Measurements from ENCODE around the gene ARPP21. TPM values are rescaled to one million over a fixed set of nuclear protein-coding genes. Genes with fewer than 3 reads are reported as not detected.

ARPP21 gene
- total RNA-seq, 1 donor from 2014 or later, result 54.3 TPM

DNA sequence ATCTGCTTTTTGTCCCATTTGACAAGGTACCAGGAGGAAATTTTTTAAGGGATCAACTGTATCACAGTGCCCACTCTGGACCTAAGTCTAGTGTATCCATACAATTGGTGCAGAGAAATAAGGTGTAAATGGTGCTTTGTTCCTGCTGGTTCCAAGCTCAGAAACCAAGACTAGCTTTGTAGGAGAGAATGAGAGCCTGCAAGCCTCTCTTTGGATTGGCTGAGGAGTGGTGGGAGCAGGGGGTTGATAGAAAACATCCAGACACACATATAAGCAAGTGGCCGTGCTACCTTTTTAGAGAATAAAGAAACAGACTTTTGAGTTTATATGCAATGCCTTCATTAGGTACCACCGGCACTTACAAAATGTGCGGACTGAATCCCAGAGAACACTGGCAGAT is 45.8 kb downstream of the ARPP21 start:
- peaks cover 2 to 5% (median 5%) of the 10 kb centered on the region in 3 donors for H3K4me1 ChIP-seq (ENCODE audit: control insufficient read depth in 3 of 3, insufficient read depth in 3 of 3, low read length in 3 of 3)
- peaks cover 0 to 23% (median 2%) of the 10 kb centered on the region in 3 donors for H3K36me3 ChIP-seq (ENCODE audit: control insufficient read depth in 3 of 3, insufficient read depth in 3 of 3, low read length in 3 of 3)
- H3K27ac ChIP-seq (ENCODE audit: low read depth, low read length), result no peak overlapping the region

DNA sequence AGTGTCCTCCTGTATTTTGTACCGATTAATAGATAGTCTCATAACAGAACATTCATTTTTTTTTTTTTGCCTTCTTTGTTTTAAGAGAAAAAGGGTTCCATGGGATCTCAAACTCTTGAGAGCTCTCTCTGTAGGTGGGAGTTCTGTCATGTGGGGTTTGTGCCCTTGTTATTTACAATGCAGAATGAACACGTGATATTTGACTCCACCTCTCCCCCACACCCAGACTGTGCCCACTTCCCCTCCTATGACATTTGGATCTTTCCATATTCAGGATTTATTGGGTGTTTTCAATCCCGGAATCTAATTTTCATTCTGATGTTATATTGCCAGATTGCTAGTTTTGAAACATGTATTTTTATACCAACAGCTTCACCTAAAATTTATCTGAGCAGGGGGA is 49.5 kb downstream of the ARPP21 start:
- H3K9ac ChIP-seq (ENCODE audit: low read depth in 1 of 3, low read length in 3 of 3), result no peak overlapping the region
- no peak overlapping the region for H3K4me3 ChIP-seq (ENCODE audit: low read length in 3 of 3)
- no peaks in the 10 kb centered on the region for H3K9me3 ChIP-seq (ENCODE audit: control insufficient read depth in 3 of 3, low read length in 3 of 3)
- H3K27me3 ChIP-seq (ENCODE audit: control insufficient read depth in 3 of 3, insufficient read depth in 3 of 3, low read length in 3 of 3), result no peaks in the 10 kb centered on the region
- peaks cover 4 to 24% (median 8%) of the 10 kb centered on the region in 3 donors for H3K36me3 ChIP-seq (ENCODE audit: control insufficient read depth in 3 of 3, insufficient read depth in 3 of 3, low read length in 3 of 3)
- no peak overlapping the region for H3K27ac ChIP-seq (ENCODE audit: low read depth, low read length)
- H3K4me1 ChIP-seq (ENCODE audit: control insufficient read depth in 3 of 3, insufficient read depth in 3 of 3, low read length in 3 of 3), result no peaks in the 10 kb centered on the region

More for the DNA sequence above, 45.8 kb downstream of the ARPP21 start:
- Histone ChIP-seq H3K4me3 (ENCODE audit: low read length in 3 of 3) (no peak overlapping the region), H3K9me3 (ENCODE audit: control insufficient read depth in 3 of 3, low read length in 3 of 3) (no peaks in the 10 kb centered on the region), H3K9ac (ENCODE audit: low read depth in 1 of 3, low read length in 3 of 3) (no peak overlapping the region), H3K27me3 (ENCODE audit: control insufficient read depth in 3 of 3, insufficient read depth in 3 of 3, low read length in 3 of 3) (no peaks in the 10 kb centered on the region)

DNA sequence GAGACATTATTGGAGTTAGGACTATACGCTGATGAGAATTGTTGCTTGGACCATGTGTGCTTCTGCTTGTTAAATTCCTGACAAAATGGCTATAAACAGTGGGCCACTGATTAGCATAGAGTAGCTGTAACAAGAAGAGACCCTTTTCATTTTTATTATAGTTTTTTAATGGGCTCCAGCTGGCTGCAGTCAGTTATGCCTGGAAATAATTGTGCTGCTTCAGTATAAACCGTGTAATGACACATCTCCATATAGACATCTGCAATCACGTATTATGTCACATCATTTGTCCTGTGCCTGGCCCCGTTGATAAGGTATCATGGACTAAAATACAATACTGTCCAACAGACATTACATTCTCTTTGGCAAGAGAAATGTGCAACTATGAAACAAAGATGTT is 50.9 kb downstream of the ARPP21 start:
- no peak overlapping the region for H3K4me3 ChIP-seq (ENCODE audit: low read length in 3 of 3)
- no peaks in the 10 kb centered on the region for H3K4me1 ChIP-seq (ENCODE audit: control insufficient read depth in 3 of 3, insufficient read depth in 3 of 3, low read length in 3 of 3)
- no peaks in the 10 kb centered on the region for H3K27me3 ChIP-seq (ENCODE audit: control insufficient read depth in 3 of 3, insufficient read depth in 3 of 3, low read length in 3 of 3)
- no peak overlapping the region for H3K9ac ChIP-seq (ENCODE audit: low read depth in 1 of 3, low read length in 3 of 3)
- no peak overlapping the region for H3K27ac ChIP-seq (ENCODE audit: low read depth, low read length)
- no peaks in the 10 kb centered on the region for H3K9me3 ChIP-seq (ENCODE audit: control insufficient read depth in 3 of 3, low read length in 3 of 3)
- H3K36me3 ChIP-seq (ENCODE audit: control insufficient read depth in 3 of 3, insufficient read depth in 3 of 3, low read length in 3 of 3), result peaks cover 6 to 20% (median 8%) of the 10 kb centered on the region in 3 donors

DNA sequence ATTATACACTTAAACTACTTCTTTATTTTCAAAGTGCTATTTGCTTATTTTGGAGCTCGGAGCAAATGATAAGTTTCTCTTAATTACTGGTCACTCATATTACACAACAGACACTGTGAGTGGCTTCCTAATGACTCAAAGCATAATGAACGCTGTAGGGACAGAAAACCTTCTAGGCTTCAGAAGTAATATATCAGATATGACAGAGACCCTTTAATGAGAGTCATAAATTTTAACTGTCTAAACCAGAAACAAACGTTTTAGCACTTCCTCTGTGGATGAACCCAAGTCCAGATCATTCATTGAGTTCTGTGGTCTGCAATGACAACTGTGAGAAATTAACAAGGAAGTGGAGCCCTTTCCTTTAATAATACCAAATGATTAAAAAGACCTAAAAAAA is 66.6 kb downstream of the ARPP21 start:
- H3K9me3 ChIP-seq (ENCODE audit: control insufficient read depth in 3 of 3, low read length in 3 of 3), result no peaks in the 10 kb centered on the region
- H3K36me3 ChIP-seq (ENCODE audit: control insufficient read depth in 3 of 3, insufficient read depth in 3 of 3, low read length in 3 of 3), result peaks cover 11 to 26% (median 14%) of the 10 kb centered on the region in 3 donors
- H3K9ac ChIP-seq (ENCODE audit: low read depth in 1 of 3, low read length in 3 of 3), result no peak overlapping the region
- H3K27ac ChIP-seq (ENCODE audit: low read depth, low read length), result no peak overlapping the region
- no peak overlapping the region for H3K4me3 ChIP-seq (ENCODE audit: low read length in 3 of 3)
- H3K4me1 ChIP-seq (ENCODE audit: control insufficient read depth in 3 of 3, insufficient read depth in 3 of 3, low read length in 3 of 3), result peaks cover 3 to 6% (median 4%) of the 10 kb centered on the region in 3 donors
- H3K27me3 ChIP-seq (ENCODE audit: control insufficient read depth in 3 of 3, insufficient read depth in 3 of 3, low read length in 3 of 3), result no peaks in the 10 kb centered on the region

DNA sequence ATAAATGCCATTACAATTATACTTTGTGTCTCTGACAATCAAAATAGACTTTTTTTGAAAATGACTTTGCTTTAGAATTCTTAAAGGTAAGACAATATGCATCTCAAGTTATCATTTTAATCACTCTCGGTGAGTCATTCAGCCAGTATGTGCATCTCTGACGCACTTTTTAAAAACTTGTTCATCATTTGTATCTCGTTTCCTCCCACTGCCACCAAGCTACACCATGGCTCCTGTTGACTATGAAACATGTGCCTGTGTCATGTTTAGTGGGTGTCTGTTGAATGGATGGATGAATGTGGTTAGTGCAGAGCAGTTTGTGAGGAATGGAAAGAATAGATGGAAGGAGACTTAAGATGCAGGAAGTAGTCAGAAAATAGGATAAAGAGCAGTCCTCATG is 68.6 kb downstream of the ARPP21 start:
- H3K9me3 ChIP-seq (ENCODE audit: control insufficient read depth in 3 of 3, low read length in 3 of 3), result no peaks in the 10 kb centered on the region
- no peak overlapping the region for H3K27ac ChIP-seq (ENCODE audit: low read depth, low read length)
- H3K4me3 ChIP-seq (ENCODE audit: low read length in 3 of 3), result no peak overlapping the region
- no peaks in the 10 kb centered on the region for H3K27me3 ChIP-seq (ENCODE audit: control insufficient read depth in 3 of 3, insufficient read depth in 3 of 3, low read length in 3 of 3)
- no peak overlapping the region for H3K9ac ChIP-seq (ENCODE audit: low read depth in 1 of 3, low read length in 3 of 3)
- peaks cover 3 to 6% (median 4%) of the 10 kb centered on the region in 3 donors for H3K4me1 ChIP-seq (ENCODE audit: control insufficient read depth in 3 of 3, insufficient read depth in 3 of 3, low read length in 3 of 3)
- peaks cover 15 to 35% (median 18%) of the 10 kb centered on the region in 3 donors for H3K36me3 ChIP-seq (ENCODE audit: control insufficient read depth in 3 of 3, insufficient read depth in 3 of 3, low read length in 3 of 3)

DNA sequence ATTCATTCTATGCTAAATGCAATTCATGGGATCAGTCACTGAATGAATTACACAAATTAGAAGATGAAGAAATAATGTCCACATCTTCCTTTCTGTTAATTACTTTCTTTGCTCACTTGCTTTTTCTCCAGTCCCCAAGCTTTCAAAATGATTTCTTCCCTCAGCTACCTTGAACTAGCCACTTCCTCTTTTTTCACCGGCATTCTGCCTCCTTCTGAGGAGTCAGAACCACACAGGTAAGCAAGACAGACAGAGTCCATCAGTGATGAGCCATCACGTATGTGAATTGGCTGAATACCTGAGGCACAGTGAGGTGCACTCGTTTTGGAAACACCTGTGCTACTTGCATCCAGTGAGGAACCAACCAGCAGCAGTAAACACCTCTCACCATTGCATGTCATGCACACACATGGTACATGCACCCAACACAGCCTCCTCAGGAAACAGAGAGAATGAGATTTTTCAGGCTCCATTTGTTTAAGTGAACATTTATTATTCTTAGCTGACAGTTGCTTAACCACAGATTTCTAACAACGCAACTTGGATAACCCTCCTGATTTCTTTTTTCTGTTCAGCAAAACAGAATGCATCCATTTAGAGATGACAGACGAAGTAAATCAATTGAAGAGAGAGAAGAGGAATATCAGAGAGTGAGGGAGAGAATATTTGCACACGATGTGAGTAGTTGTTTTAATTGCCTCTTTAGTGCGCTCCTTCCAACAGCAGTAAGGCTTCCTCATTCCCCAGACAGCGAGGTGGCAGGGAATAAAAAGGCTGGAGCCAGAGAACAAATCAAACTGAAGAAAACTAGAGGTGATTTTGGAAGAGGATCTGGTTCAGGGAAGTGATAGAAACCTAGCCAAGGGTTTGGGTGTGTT is 69.3 kb downstream of the ARPP21 start:
- Histone ChIP-seq H3K4me3 (ENCODE audit: low read length in 3 of 3) (no peak overlapping the region), H3K27me3 (ENCODE audit: control insufficient read depth in 3 of 3, insufficient read depth in 3 of 3, low read length in 3 of 3) (no peaks in the 10 kb centered on the region), H3K9ac (ENCODE audit: low read depth in 1 of 3, low read length in 3 of 3) (no peak overlapping the region), H3K9me3 (ENCODE audit: control insufficient read depth in 3 of 3, low read length in 3 of 3) (no peaks in the 10 kb centered on the region), H3K36me3 (ENCODE audit: control insufficient read depth in 3 of 3, insufficient read depth in 3 of 3, low read length in 3 of 3) (peaks cover 15 to 35% (median 18%) of the 10 kb centered on the region in 3 donors), H3K27ac (ENCODE audit: low read depth, low read length) (no peak overlapping the region), H3K4me1 (ENCODE audit: control insufficient read depth in 3 of 3, insufficient read depth in 3 of 3, low read length in 3 of 3) (peaks cover 3 to 6% (median 4%) of the 10 kb centered on the region in 3 donors)

DNA sequence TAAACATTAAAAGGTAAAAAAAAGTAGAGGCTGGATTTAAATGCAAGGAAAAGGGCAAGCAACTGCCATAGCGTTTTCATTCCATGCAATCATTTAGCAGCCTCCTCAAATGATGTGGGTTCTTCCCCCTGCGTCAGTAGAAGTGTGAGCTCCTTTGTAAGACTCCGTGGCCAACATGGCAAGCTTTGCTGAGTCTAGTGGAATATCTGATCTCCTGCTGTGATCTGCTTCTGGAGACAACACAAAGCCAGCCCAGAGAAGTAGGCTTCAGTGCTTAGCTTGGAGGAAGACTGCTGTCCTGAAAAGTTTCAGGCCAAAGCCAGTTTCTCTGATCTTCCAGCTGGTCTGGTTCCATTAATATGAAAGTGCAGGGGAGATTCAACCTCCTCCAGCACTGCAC is 70.4 kb downstream of the ARPP21 start:
- Histone ChIP-seq H3K9ac (ENCODE audit: low read depth in 1 of 3, low read length in 3 of 3) (no peak overlapping the region), H3K4me3 (ENCODE audit: low read length in 3 of 3) (no peak overlapping the region), H3K27me3 (ENCODE audit: control insufficient read depth in 3 of 3, insufficient read depth in 3 of 3, low read length in 3 of 3) (no peaks in the 10 kb centered on the region), H3K9me3 (ENCODE audit: control insufficient read depth in 3 of 3, low read length in 3 of 3) (no peaks in the 10 kb centered on the region), H3K4me1 (ENCODE audit: control insufficient read depth in 3 of 3, insufficient read depth in 3 of 3, low read length in 3 of 3) (peaks cover 3 to 6% (median 4%) of the 10 kb centered on the region in 3 donors), H3K36me3 (ENCODE audit: control insufficient read depth in 3 of 3, insufficient read depth in 3 of 3, low read length in 3 of 3) (peaks cover 15 to 36% (median 19%) of the 10 kb centered on the region in 3 donors), H3K27ac (ENCODE audit: low read depth, low read length) (no peak overlapping the region)

DNA sequence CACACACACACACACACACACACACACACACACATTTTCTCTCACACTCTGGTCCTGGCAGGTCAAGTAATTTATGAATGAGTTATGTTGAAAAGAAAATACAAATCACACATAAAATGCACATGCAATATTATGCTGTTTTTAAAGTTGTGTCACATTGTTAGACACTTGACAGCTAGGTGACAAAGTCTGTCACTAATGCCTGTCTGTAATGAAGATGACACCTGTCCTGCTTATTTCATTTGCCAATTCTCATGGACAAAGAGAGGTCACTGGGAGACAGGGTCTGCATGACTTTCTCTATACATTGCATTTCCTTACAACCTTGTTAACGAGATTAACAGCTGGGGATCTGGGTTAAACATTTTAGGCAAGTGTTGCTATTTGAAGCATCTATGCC is 71.2 kb downstream of the ARPP21 start:
- Histone ChIP-seq H3K4me3 (ENCODE audit: low read length in 3 of 3) (no peak overlapping the region), H3K4me1 (ENCODE audit: control insufficient read depth in 3 of 3, insufficient read depth in 3 of 3, low read length in 3 of 3) (peaks cover 3 to 6% (median 4%) of the 10 kb centered on the region in 3 donors), H3K27ac (ENCODE audit: low read depth, low read length) (no peak overlapping the region), H3K9ac (ENCODE audit: low read depth in 1 of 3, low read length in 3 of 3) (no peak overlapping the region), H3K27me3 (ENCODE audit: control insufficient read depth in 3 of 3, insufficient read depth in 3 of 3, low read length in 3 of 3) (no peaks in the 10 kb centered on the region), H3K9me3 (ENCODE audit: control insufficient read depth in 3 of 3, low read length in 3 of 3) (no peaks in the 10 kb centered on the region), H3K36me3 (ENCODE audit: control insufficient read depth in 3 of 3, insufficient read depth in 3 of 3, low read length in 3 of 3) (peaks cover 15 to 40% (median 22%) of the 10 kb centered on the region in 3 donors)

DNA sequence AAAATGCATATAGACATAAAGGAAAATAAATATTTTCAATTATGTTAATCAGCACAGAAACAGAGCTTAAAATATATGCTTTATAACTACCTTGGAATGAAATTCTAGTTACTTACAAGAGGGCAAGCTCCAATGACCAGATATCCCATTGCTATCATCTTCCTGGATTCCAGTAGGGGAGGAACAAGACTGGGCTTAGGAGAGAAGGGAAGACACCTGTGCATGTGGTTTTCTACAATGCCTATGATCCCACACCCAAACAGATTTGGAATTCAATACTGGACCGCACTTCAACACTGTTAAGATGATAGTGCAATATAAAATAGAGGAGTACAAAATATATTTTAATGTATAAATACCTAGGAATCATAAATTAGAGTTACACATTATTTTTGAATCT is 79.6 kb downstream of the ARPP21 start:
- Histone ChIP-seq H3K27me3 (ENCODE audit: control insufficient read depth in 3 of 3, insufficient read depth in 3 of 3, low read length in 3 of 3) (no peaks in the 10 kb centered on the region), H3K27ac (ENCODE audit: low read depth, low read length) (no peak overlapping the region), H3K4me3 (ENCODE audit: low read length in 3 of 3) (no peak overlapping the region), H3K4me1 (ENCODE audit: control insufficient read depth in 3 of 3, insufficient read depth in 3 of 3, low read length in 3 of 3) (peaks cover 0 to 5% (median 3%) of the 10 kb centered on the region in 3 donors), H3K9ac (ENCODE audit: low read depth in 1 of 3, low read length in 3 of 3) (no peak overlapping the region), H3K36me3 (ENCODE audit: control insufficient read depth in 3 of 3, insufficient read depth in 3 of 3, low read length in 3 of 3) (peaks cover 3 to 14% (median 9%) of the 10 kb centered on the region in 3 donors), H3K9me3 (ENCODE audit: control insufficient read depth in 3 of 3, low read length in 3 of 3) (no peaks in the 10 kb centered on the region)

DNA sequence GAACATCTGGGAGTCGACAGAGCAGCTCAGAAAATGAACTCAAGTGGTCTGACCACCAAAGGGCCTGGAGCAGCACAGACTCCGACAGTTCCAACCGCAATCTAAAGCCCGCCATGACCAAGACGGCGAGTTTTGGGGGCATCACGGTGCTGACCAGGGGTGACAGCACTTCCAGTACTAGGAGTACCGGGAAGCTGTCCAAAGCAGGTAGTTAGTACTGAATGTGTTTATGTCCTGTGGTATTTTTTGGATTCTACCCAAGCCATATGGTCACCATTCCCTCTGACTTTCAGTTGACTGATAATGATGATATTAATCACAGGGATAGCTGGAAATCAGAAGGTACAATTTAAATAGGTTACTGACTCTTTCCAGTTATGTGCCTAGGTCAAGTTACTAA is 82.3 kb downstream of the ARPP21 start:
- H3K9me3 ChIP-seq (ENCODE audit: control insufficient read depth in 3 of 3, low read length in 3 of 3), result no peaks in the 10 kb centered on the region
- peaks cover 0 to 5% (median 3%) of the 10 kb centered on the region in 3 donors for H3K4me1 ChIP-seq (ENCODE audit: control insufficient read depth in 3 of 3, insufficient read depth in 3 of 3, low read length in 3 of 3)
- H3K4me3 ChIP-seq (ENCODE audit: low read length in 3 of 3), result no peak overlapping the region
- H3K9ac ChIP-seq (ENCODE audit: low read depth in 1 of 3, low read length in 3 of 3), result no peak overlapping the region
- H3K27me3 ChIP-seq (ENCODE audit: control insufficient read depth in 3 of 3, insufficient read depth in 3 of 3, low read length in 3 of 3), result no peaks in the 10 kb centered on the region
- no peak overlapping the region for H3K27ac ChIP-seq (ENCODE audit: low read depth, low read length)
- H3K36me3 ChIP-seq (ENCODE audit: control insufficient read depth in 3 of 3, insufficient read depth in 3 of 3, low read length in 3 of 3), result peaks cover 3 to 16% (median 4%) of the 10 kb centered on the region in 3 donors
